ENCODE results near the gene UCP3. TPM values are rescaled to one million over a fixed set of nuclear protein-coding genes. Genes with fewer than 3 reads are reported as not detected.

Gene UCP3
- total RNA-seq, 6 experiments from 2014 or later = 0.20 to 1.5 (median 0.42) TPM

GRCh38 chr11:73975479-73975757 lies 33.5 kb downstream of the UCP3 start:
- ATAC-seq (no peak), DNase-seq (peak in 1 of 3 donors; percentile 6)
- TF ChIP-seq, protein P1, sequence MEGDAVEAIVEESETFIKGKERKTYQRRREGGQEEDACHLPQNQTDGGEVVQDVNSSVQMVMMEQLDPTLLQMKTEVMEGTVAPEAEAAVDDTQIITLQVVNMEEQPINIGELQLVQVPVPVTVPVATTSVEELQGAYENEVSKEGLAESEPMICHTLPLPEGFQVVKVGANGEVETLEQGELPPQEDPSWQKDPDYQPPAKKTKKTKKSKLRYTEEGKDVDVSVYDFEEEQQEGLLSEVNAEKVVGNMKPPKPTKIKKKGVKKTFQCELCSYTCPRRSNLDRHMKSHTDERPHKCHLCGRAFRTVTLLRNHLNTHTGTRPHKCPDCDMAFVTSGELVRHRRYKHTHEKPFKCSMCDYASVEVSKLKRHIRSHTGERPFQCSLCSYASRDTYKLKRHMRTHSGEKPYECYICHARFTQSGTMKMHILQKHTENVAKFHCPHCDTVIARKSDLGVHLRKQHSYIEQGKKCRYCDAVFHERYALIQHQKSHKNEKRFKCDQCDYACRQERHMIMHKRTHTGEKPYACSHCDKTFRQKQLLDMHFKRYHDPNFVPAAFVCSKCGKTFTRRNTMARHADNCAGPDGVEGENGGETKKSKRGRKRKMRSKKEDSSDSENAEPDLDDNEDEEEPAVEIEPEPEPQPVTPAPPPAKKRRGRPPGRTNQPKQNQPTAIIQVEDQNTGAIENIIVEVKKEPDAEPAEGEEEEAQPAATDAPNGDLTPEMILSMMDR (IDR thresholded peaks at IDR 0.05) = no peak
- no peak for TF ChIP-seq POLR2A (IDR thresholded peaks at IDR 0.05)
- Histone ChIP-seq H3K27ac (no peak overlapping the region), H3K27me3 (no peaks in the 10 kb centered on the region), H3K36me3 (no peaks in the 10 kb centered on the region), H3K9me3 (no peaks in the 10 kb centered on the region), H3K4me3 (no peak overlapping the region), H3K4me1 (no peaks in the 10 kb centered on the region)
- WGBS (ENCODE audit: insufficient coverage, low coverage, low lambda C conversion rate, missing lambda C conversion rate) = 100% methylated on average over 1 of the region's 6 CpGs
- intact Hi-C loops (cut with DNase I) = no loop called here

GRCh38 chr11:73974604-73975478 lies 34.0 kb downstream of the UCP3 start:
- Histone ChIP-seq H3K27me3 (no peaks in the 10 kb centered on the region), H3K4me3 (no peak overlapping the region), H3K4me1 (no peaks in the 10 kb centered on the region), H3K36me3 (no peaks in the 10 kb centered on the region), H3K27ac (no peak overlapping the region), H3K9me3 (no peaks in the 10 kb centered on the region)
- 94% methylated on average over 6 of the region's 13 CpGs for WGBS (ENCODE audit: insufficient coverage, low coverage, low lambda C conversion rate, missing lambda C conversion rate)
- ATAC-seq (no peak), DNase-seq (peak in 1 of 3 donors; percentile 31)
- intact Hi-C loops (cut with DNase I) = no loop called here
- TF ChIP-seq, protein P1 (IDR thresholded peaks at IDR 0.05) = no peak
- TF ChIP-seq POLR2A (IDR thresholded peaks at IDR 0.05) = no peak

GRCh38 chr11:73972620-73973449 lies 36.0 kb downstream of the UCP3 start:
- ATAC-seq = no peak
- TF ChIP-seq POLR2A (IDR thresholded peaks at IDR 0.05) = no peak
- TF ChIP-seq, protein P1 (IDR thresholded peaks at IDR 0.05) = no peak
- no peaks in the 10 kb centered on the region for H3K36me3 ChIP-seq
- DNase-seq = peak in 1 of 3 donors; percentile 26
- H3K27ac ChIP-seq = no peak overlapping the region
- 81% methylated on average over 5 of the region's 11 CpGs for WGBS (ENCODE audit: insufficient coverage, low coverage, low lambda C conversion rate, missing lambda C conversion rate)
- no peaks in the 10 kb centered on the region for H3K4me1 ChIP-seq
- no peaks in the 10 kb centered on the region for H3K27me3 ChIP-seq
- no peak overlapping the region for H3K4me3 ChIP-seq
- intact Hi-C loops (cut with DNase I) = no loop called here
- no peaks in the 10 kb centered on the region for H3K9me3 ChIP-seq

- Histone ChIP-seq H3K36me3 (no peaks in the 10 kb centered on the region), H3K4me1 (no peaks in the 10 kb centered on the region), H3K4me3 (no peak overlapping the region), H3K9me3 (no peaks in the 10 kb centered on the region), H3K27me3 (no peaks in the 10 kb centered on the region), H3K27ac (no peak overlapping the region)
- DNase-seq (peak in 1 of 3 donors; percentile 20), ATAC-seq (no peak)
- intact Hi-C loops (cut with DNase I) = no loop called here
- 71% methylated on average over 1 of the region's 1 CpG for WGBS (ENCODE audit: insufficient coverage, low coverage, low lambda C conversion rate, missing lambda C conversion rate)
- TF ChIP-seq, protein P1 (IDR thresholded peaks at IDR 0.05) = no peak
- no peak for TF ChIP-seq POLR2A (IDR thresholded peaks at IDR 0.05)
Observed at GRCh38 chr11:73972187-73972586, 36.7 kb downstream of the UCP3 start.

All from right lobe of liver (tissue), 6 donors.